CD4-positive, alpha-beta T cell treated with Interleukin-17A for 4 hours (primary cell): Measurements from ENCODE around the gene DCDC1.

Experiments used
- DNase-seq: peaks from one replicate; pipeline ENCODE4 v3.0.0-alpha.2; 2020; ENCODE audit warnings: mixed read lengths

The DCDC1 gene

GRCh38 chr11:30823119-30823518, 546.4 kb downstream of the DCDC1 start:
- DNase-seq: no peak

GRCh38 chr11:30821438-30821965, 548.0 kb downstream of the DCDC1 start:
- DNase-seq: no peak

DNA sequence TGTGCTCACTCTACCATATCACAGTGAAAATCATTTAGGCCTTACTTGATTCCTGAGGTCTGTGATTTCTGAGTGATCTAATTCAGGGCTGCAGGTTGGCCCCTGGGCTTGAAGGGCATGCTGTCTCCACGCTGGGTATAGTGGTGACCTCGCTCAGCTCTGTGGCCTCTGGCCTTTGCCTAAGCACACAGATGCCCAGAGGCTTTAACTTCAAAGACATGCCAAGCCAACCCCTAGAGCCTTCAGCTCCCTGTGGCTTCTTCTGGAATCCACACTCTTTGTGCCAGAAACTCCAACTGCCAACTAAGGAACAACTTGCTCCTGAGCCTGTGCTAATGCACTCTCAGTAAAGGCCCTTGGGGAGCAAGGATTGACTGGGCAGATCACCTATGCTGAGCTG, 550.8 kb downstream of the DCDC1 start:
- DNase-seq: no peak

- DNase-seq: no peak
Observed at GRCh38 chr11:30816959-30817880, 552.3 kb downstream of the DCDC1 start.

DNA sequence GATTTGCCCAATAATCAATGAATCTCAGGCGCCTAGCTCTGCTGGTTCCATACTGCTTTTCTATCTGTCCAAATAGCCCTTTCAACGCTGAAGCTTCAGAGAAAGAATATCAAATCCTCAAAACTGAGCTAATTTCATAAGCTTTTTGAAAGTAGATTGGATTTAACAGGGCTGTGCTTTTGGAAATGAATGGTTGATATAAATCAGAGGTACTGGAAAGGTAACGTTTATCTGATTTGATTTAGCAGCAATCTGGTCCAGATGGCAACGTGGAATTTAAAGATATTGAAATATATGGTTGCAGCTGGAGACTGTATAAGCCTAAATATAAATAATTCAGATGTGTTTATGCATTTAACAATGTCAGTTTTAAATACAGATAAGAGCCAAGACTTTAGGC, 553.9 kb downstream of the DCDC1 start:
- DNase-seq: no peak

DNA sequence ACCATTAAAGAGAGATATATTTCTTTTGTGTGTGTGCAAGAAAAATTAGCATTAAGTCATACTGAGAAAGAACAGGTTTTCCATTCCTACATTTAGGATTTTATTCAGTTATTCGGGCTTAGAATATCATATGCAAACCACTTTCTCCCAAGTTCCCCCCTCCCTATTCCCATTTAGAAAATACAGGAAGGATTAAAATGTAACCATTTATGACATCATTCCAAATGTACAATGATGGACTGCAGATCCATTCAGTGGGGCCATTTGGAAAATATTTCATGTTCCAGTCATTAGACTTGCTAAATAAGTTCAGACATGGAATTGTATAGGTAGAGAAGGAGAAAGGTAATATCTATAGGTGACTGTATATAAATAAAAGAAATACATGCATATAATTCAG, 554.8 kb downstream of the DCDC1 start:
- DNase-seq: no peak
